WTC11 (cell line): ENCODE data around the gene ATG7.

Experiments
- ATF1 ChIP-seq: sonication (generic); formaldehyde crosslinking; IDR thresholded peaks from 2 replicates; pipeline ENCODE4 v1.8.1; 2023; ENCODE audit warnings: mild to moderate bottlenecking, moderate library complexity, missing genetic modification reagents
- ATF2 ChIP-seq: sonication (generic); formaldehyde crosslinking; IDR thresholded peaks from 2 replicates; pipeline ENCODE4 v1.8.1; 2022; ENCODE audit warnings: low read depth, missing genetic modification reagents, borderline replicate concordance
- CTCF ChIP-seq: fragments of 200-600 bp; IDR thresholded peaks from 2 replicates; pipeline ENCODE4 v1.8.0; 2022; ENCODE audit warnings: antibody characterized with exemption
- ELF4 ChIP-seq: sonication (generic); formaldehyde crosslinking; IDR thresholded peaks from 2 replicates; pipeline ENCODE4 v1.8.1; 2022; ENCODE audit warnings: low read depth, mild to moderate bottlenecking, moderate library complexity, missing genetic modification reagents
- ETV6 ChIP-seq: sonication (generic); formaldehyde crosslinking; IDR thresholded peaks from 2 replicates; pipeline ENCODE4 v1.8.1; 2022; ENCODE audit warnings: mild to moderate bottlenecking, missing genetic modification reagents
- MLX ChIP-seq: sonication (generic); formaldehyde crosslinking; IDR thresholded peaks from 2 replicates; pipeline ENCODE4 v1.8.1; 2023; ENCODE audit warnings: mild to moderate bottlenecking, missing genetic modification reagents, moderate library complexity
- STAT6 ChIP-seq: sonication (generic); formaldehyde crosslinking; conservative IDR thresholded peaks from 2 replicates; pipeline ENCODE4 v1.8.1; 2023; ENCODE audit warnings: mild to moderate bottlenecking, low read depth, missing genetic modification reagents, moderate library complexity
- ZNF121 ChIP-seq: sonication (generic); formaldehyde crosslinking; IDR thresholded peaks from 2 replicates; pipeline ENCODE4 v1.8.0; 2023; ENCODE audit warnings: missing genetic modification reagents
- ZNF232 ChIP-seq: sonication (generic); formaldehyde crosslinking; IDR thresholded peaks from 2 replicates; pipeline ENCODE4 v1.8.0; 2022; ENCODE audit warnings: mild to moderate bottlenecking, missing genetic modification reagents
- ZNF671 ChIP-seq: fragments of 250-450 bp; sonication (Bioruptor Pico); IDR thresholded peaks from 2 replicates; pipeline ENCODE4 v1.8.0; 2021; ENCODE audit warnings: mild to moderate bottlenecking

GRCh38 chr3:11276901-11277300 lies 4.7 kb downstream of the ATG7 start:
- TF ChIP-seq ELF4 (CRISPR knock-in tag) = no peak
- TF ChIP-seq ZNF671 (CRISPR knock-in tag) = no peak
- TF ChIP-seq ATF2 (CRISPR knock-in tag) = no peak
- TF ChIP-seq STAT6 = no peak
- no peak for TF ChIP-seq ZNF232 (CRISPR knock-in tag)
- no peak for TF ChIP-seq CTCF
- no peak for TF ChIP-seq ZNF121 (CRISPR knock-in tag)
- TF ChIP-seq ETV6 = no peak
- no peak for TF ChIP-seq ATF1 (CRISPR knock-in tag)
- TF ChIP-seq MLX (CRISPR knock-in tag) = no peak
